T-helper 2 cell treated with Interferon-gamma antibody and Interleukin-4, amounts not matched to agents 100 ng/mL and 5 ng/mL, for 36 hours (primary cell): ENCODE measurements around the gene TIAL1. TPM values are rescaled to one million over a fixed set of nuclear protein-coding genes. Genes with fewer than 3 reads are reported as not detected.
"Not testable (repeated sequence)": the region's sequence is repeated elsewhere in the genome, so short reads cannot be mapped to it uniquely, and the experiment has no call there.

Experiments used
- intact Hi-C: fragments of 100-400 bp; cut with micrococcal nuclease; formaldehyde crosslinking; loops from one replicate; pipeline ENCODE4 v1.15.1; 2023
- total RNA-seq: library from RNA; stranded (reverse); gene quantifications from 2 replicates; pipeline ENCODE4 v1.2.3, GENCODE V29; 2022

TIAL1 gene, protein sequence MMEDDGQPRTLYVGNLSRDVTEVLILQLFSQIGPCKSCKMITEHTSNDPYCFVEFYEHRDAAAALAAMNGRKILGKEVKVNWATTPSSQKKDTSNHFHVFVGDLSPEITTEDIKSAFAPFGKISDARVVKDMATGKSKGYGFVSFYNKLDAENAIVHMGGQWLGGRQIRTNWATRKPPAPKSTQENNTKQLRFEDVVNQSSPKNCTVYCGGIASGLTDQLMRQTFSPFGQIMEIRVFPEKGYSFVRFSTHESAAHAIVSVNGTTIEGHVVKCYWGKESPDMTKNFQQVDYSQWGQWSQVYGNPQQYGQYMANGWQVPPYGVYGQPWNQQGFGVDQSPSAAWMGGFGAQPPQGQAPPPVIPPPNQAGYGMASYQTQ
- total RNA-seq, result 162 and 166 TPM in 2 replicates

DNA sequence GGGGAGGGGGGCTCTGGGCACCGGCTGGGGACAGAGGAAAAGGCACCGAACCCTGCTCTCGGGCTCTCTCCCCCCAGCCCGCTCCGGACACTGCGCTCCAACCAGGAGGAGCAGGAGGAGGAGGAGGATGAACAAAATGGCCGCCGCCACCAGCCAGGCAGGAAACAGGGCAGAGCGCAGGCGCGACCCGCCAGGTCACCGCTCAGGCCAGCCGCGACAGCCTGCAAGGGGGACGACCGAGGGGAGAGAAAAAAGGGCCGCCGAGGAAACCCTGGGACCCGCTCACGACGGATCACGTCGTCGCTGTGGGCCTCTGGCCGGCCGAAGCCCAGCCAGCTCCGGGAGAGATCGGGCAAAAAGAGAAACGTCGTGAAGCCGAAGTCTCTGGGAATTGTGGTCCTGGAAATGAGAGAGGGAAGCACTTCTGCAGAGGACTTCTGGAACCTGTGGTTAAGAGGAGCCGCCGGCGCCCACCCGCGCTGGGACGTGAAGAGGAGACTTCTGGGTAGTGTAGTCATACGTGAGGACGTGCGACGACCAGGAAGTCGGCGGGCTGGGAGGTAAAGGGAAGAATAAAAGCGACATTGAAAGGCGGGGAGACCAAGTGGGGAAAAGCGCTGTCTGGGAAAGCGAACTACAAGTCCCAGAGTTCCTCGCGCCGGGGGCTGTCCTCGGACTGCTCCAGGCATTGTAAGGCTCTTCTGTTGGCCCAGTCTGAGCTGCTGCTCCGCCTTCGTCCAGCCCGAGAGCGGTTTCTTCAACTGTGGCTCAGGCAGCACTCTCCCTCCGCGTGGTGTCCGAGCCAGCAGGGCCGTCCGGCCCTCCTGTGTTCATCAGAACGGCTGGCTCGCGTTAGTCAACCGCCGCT, at the start of gene TIAL1:
TIAL1 (minus strand) TSS at position 428 of the 868 bp plus-strand sequence. CDS start 499 bp downstream, outside the sequence.
- intact Hi-C loops, result loop anchor here (1.0 to 10.0 kb wide), 9 partner anchors 46 to 842 kb away; partner anchors contain the start of genes BAG3, CACUL1, DENND10 and GRK5

DNA sequence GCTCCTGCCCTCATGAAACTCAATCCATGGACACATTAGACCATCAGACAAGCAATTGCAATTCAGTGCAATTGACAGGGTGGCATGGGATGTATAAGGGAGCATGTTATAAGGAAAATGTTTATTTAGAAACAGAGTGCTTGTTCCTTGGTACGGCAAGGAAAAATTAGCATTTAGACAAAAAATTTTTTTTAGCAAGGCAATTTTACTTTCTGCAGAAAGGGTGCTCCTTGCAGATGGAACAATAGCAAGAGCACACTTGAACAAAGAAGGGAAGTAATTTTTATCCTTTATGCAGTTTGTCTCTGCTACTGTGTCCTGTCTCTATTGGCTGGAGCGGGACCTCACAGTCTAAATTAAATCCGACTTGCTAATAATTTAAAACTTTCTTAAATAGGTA, 48.2 kb upstream of the TIAL1 start:
- intact Hi-C loops, result no loop called here

DNA sequence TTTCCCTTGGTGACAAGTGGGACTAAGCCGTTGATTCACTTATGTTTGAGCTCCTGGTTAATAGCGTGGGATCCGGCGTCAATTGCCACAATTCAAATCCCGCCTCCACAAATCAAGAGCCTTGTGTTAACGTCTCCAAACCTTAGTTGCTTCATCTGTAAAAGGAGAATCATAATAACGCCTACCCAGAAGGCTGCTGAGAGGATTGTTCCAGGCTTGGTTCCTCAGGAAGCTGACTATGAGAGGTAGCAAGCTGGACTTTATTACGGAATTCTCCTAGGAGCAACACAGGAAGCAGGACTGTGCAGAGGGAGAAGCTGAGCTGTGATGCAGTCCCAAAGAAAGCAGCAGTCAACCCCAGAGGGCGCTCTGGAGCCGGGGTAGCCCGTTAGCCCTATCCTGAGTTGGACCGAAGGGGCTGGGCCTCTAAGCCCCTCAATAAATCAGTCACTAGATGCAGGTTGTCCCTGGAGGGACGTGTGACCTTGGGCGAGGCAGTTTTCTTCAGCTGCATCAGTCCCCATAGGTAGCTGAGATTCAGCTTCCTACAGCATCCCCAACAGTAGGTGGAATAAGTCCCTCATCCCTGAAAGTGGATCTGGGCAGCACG, 47.5 kb upstream of the TIAL1 start:
- intact Hi-C loops, result no loop called here

DNA sequence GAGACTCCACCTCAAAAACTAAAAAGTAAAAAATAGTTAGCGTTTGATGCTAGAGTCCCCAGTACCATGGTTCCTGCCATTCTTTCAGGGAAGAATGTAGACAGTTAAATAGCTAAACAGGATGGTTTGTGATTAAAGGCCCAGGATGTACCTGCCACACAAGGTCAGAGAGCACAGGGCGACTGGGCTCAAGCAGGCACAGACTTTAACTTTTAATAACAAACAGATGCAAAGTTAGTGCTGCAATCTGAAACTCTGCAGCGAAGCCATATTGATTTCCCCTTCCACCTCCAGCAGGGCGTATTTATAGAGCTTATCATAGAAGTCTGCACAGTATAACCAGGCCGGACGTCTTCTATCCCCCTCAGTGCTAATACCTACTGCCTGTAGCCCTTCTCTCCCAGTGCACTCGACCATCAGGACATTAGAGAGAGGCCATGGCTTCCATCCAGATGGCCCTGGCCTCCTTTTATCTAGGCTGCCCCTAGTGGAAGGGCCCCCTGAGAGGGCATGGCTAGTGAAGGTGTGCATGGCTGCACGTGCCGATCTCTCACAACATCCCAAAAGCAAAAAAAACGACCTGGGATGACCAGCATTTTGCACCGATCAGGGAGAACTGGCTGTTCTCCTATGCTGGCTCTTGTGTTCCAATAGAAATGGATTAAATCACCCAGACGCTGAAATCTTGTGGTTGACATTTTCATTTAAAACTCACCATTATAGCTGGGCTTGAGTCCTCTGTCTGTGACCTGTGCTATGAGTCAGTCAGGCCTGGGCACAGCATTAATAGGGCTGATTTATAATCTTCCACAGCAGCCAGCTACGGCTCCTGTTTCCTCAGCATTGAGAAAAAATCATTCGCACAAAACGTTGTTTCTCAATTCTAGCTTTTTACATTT, 46.8 kb upstream of the TIAL1 start:
- intact Hi-C loops, result loop anchor here (2.0 kb wide), 1 partner anchor 47 kb away; the partner anchor contains the start of gene TIAL1

DNA sequence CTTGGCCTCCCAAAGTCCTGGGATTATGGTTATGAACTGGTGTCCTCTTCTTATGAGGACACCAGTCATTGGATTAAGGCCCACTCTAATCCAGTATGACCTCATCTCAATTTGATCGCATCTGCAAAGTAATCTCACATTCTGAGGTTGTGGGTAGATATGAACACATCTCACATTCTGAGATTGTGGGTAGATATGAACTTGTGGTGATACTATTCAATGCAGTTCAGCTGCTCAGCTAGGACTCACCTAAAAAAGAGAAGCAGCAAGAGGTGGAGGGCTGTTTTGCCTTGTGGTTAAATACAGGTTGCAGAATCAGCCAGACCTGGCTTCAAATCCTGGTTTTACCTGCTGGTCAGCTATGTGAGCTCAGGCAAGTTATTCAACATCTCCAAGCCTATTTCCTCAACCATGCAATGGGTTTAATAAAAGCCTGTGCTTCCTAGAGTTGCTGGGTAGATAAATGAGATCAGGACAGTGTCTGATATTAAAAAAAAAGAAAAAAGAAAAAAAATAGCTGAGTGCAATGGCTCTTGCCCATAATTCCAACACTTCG, 45.9 kb upstream of the TIAL1 start:
- intact Hi-C loops, result loop anchor here (1.0 to 2.0 kb wide), 2 partner anchors 8 to 46 kb away; partner anchors contain the start of gene TIAL1

DNA sequence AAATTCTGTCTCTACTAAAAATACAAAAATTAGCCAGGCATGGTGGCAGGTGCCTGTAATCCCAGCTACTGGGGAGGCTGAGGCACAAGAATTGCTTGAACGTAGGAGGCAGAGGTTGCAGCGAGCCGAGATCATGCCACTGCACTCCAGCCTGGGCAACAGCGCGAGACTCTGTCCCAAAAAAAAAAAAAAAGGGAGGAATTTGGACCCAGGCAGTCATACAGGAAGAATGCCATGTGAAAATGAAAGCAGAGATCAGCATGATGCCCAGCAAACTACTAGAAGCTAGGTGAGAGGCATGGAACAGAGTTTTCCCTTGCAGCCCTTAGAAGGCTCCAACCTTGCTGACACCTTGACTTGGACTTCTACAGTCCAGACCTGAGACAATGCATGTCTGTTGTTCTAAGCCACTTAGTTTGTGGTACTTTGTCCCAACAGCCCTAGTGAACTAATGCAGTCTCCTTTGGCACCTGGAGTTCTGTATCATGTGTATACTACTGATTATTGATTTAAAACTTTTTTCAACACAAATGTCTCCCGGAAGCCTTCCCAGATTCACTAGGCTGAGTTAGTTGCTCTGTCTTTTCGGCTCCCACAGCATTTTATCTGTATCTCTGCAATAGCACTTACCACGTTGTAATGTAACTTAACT, 44.2 kb upstream of the TIAL1 start:
- intact Hi-C loops, result no loop called here

DNA sequence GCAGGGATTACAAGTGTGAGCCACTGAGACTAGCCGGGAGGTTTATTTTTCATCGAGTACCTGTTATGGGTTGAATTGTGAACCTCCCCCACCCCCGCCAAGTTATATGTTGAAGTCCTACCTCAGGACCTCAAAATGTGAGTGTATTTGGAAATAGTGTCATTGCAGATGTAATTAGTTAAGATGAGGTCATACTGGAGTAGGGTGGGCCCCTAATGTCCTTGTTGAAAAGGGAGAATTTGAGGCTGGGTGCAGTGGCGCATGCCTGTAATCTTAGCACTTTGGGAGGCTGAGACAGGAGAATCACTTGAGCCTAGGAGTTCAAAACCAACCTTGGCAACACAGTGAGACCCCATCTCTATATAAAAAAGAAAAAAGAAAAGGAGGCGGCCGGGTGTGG, 43.6 kb upstream of the TIAL1 start:
- intact Hi-C loops, result no loop called here

DNA sequence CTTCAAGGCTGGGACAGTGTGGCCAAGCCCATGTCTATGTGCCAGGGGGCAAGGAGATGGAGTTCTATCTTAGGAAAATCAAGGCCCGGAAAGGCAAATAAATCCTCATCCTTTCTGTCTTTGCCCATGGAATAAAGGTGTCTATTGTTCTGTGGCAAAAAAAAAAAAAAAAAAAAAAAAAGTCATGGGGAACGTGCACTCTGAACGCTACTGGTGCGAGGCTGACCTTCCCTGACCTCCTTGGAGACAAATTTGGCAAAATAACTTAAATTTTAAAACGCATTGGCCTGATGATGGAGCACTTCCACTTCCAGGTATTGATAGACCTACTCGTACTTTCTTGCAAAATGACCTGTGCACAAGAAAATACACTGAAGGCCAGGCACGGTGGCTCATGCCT, 42.2 kb upstream of the TIAL1 start:
- intact Hi-C loops, result no loop called here

DNA sequence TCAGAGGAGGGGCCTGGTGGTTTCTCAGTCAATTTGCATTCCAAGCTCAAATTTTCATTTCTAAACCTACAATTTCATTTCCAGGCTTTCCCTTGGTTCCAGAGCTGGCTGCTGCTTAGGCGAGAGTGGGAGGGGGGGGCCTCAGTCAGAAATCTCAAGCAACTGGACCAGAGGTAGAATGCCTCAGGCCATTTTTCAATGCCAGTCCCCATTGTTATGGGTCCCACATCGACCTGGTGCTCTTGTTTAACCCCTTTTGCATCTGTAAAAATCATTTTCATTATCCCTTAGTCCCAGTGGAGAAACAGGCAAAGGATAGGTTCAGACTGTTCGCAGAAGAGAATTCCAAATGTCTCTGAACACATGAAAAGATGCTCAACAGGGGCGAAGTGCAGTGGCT, 40.9 kb upstream of the TIAL1 start:
- intact Hi-C loops, result no loop called here

DNA sequence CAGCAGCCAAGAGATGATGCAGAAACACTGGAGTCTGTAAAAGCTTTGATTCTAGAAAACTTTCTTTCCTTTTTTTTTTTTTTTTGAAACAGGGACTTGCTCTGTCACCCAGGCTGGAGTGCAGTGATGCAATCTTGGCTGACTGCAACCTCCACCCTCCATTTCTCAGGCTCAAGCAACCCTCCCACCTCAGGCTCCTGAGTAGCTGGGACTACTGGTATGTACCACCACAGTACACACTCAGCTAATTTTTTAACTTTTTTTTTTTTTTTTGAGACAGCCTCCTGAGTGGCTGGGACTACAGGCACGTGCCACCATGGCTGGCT, 37.4 kb upstream of the TIAL1 start:
- intact Hi-C loops, result no loop called here

DNA sequence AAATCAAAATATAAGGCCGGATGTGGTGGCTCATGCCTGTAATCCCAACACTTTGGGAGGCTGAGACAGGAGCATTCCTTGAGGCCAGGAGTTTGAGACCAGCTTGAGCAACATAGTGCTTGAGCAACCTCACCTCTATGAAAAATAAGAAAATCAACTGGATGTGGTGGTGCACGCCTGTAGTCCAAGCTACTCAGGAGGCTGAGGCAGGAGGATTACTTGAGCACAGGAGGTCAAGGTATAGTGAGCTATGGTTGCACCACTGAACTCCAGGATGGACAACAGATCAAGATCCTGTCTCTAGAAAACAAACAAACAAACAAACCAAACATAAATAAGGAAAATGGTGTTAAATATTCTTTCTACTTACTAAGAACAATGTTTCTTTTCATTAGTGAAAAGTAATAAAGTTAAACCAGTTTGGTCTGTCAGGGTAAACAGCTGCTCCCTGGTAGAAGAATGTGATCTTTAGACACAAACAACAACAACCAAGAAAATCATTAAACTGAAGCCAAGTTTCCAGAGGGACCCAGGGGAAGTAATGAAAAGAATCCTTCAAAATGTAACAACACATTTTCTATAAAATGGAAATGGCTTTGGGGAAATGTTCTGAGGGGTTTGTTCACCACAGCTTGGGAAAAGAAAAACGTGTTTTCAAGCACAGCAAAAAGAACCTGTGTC, 36.9 kb upstream of the TIAL1 start:
- intact Hi-C loops, result no loop called here

DNA sequence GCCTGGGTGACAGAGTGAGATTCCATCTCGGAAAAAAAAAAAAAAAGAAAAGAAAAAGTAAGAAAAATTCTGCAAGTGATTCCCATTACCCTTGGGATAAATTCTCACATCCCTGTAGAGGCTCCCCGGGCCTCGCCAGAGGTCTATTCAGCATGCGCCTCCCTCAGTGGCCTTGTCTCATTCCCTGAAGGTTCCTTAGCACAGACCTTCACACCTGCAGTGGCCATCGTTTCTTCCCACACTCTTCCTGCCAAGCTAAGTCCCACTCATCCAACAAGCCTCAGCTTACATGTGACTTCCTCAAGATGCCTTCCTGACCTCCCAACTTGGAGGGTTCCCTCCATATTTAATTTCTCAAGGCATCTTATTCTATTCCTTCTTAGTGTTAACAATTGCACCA, 33.5 kb upstream of the TIAL1 start:
- intact Hi-C loops, result no loop called here

DNA sequence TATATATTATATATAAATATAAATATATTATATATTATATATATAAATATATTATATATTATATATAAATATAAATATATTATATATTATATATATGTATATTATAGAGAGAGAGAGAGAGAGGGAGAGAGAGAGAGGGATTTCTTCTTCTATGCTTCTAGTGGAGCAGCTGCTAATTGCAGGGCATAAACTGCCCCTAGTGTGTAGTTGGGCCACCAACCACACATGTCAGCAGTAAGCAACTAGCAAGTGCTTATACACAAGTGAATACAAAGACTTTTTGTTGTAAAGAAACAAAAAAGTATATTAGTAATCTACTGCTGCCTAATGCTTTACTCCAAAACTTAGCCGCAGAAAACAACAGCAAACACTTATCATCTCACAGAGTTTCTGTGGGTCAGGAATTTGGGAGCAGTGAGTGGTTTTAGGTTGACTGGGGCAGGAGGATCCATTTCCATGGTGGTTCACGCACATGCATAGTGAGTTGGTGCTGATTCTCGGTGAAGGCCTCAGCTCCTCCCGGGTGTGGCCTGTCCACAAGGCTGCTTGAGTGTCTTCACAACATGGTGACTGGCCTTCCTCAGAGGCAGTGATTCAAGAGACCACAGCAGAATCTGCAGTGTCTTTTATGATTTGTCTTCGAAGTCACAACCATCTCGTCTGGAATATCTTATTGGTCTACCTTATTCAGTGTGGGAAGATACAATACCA, 29.0 kb upstream of the TIAL1 start:
- intact Hi-C loops, result no loop called here

DNA sequence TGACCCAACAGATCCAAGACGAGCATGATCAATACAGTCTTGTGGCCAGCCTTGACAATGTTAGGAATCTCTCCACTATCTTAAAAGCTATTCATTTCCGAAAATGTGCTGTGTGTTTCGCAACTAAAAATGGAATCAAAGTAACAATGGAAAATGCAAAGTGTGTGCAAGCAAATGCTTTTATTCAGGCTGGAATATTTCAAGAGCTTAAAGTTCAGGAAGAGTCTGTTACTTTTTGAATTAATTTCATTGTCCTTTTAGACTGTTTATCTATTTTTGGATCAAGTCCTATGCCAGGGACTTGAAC, 24.3 kb upstream of the TIAL1 start:
- intact Hi-C loops, result no loop called here

DNA sequence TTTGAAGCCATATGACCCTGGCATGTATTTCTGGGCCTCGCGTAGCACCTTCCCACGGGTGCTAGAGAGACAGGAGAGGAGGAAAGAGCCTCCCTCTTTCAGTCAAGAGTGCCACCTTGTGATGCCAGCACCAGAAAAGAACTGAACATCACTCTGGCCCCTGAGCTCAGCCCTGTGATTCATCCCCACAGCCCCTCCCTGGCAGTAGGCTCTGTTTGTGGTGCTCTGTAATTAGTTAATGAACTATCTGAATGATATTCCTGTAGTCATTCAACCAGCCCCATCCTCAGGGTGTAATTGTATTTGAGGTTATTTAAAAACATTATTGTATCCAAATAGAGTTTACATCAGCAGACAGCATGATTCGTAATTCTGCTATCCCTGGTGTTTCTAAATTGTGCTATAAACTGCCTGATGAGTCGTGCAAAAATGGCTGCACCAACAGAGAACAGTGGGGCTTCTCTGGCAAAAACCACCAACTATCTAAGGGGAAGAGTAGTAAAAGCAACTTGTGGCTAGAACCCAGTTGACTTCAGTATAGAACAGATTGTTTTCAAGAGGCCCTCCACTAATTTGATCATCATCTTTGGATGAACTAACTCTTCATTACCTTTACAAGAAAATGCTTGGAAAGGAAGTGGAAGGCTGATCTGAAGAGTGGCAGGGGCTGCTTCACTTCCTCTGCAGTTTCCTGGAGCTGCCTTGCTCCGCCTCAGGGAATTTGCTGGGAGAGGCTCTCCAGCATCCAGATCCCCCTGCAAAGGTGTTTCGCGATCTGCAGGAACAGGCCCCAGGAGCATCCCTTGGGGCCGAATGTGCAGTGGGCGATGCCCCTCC, 23.7 kb upstream of the TIAL1 start:
- intact Hi-C loops, result no loop called here

DNA sequence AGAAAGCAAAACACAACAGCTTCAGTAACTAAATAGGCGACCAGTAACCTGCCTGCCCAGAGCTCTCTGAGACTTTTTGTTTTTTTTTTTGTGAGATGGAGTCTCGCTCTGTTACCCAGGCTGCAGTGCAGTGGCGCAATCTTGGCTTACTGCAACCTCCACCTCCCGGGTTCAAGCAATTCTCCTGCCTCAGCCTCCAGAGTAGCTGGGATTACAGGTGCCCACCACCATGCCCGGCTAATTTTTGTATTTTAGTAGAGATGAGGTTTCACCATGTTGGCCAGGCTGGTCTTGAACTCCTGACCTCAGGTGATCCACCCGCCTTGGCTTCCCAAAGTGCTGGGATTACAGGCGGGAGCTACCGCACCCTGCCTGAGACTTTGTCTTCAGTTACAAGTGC, 23.0 kb upstream of the TIAL1 start:
- intact Hi-C loops, result not testable (repeated sequence)

DNA sequence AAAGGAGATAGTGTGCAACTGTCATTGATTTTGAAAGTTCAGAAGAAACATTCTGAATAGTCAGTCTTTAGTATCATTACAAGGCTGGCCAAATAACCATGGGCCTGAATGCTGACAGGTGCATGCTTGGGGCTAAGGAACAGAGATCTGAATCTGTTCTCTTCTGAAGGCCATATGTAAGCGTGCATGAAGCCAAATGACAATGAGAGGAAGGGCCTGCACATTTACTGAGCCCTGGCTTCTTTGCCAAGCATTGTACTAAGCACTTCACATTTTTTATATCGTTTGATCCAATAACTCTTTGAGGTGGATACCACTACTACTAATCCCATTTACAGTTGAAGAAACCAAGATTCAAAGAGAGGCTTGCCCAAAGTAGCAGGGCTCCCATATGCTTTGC, 22.5 kb upstream of the TIAL1 start:
- intact Hi-C loops, result no loop called here

DNA sequence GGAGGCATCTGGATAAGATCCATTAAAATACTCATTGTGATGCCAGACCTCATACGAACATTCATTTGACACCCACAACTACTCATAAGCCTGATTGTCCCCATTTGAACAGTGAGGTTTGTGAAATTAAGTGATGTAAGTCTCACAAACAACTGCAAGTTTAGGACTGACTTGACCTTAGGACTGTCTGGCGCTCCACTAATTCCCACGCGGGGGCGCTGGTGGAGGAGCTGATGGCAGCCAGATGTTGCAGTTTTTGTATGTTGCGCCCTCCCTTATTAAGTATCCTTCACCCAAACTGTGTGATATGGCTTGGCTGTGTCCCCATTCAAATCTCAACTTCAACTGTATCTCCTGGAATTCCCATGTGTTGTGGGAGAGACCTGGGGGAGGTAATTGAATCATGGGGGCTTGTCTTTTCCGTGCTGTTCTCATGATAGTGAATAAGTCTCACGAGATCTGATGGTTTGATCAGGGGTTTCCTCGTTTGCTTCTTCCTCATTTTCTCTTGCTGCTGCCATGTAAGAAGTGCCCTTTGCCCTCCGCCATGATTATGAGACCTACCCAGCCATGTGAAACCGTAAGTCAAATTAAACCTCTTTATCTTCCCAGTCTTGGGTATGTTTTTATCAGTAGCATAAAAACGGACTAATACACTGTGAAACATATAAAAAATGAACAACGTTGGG, 20.3 kb upstream of the TIAL1 start:
- intact Hi-C loops, result no loop called here
